GM23338 (cell line): ENCODE measurements around the gene MPIG6B. TPM values are rescaled to one million over a fixed set of nuclear protein-coding genes. Genes with fewer than 3 reads are reported as not detected.

Experiments
- ATAC-seq: fragments of 200-7000 bp; cut with Tn5 transposase; 3 replicates; pipeline ENCODE4 v1.9.1; 2020
- DNase-seq: peaks from one replicate; pipeline ENCODE4 v3.0.0-alpha.2; 2015; ENCODE audit warnings: low spot score
- H2AFZ ChIP-seq: fragments of 200-600 bp; sonication (generic); 2 replicates; pipeline ENCODE4 v1.8.0; 2016; ENCODE audit warnings: antibody characterized with exemption, mild to moderate bottlenecking, moderate library complexity
- H3F3A ChIP-seq: fragments of 200-600 bp; sonication (generic); replicated peaks from 2 replicates; pipeline ENCODE4 v1.8.0; 2017; ENCODE audit warnings: antibody characterized with exemption, mixed run types, low read depth
- H3K27ac ChIP-seq: fragments of 200-600 bp; sonication (generic); 2 replicates; pipeline ENCODE4 v1.6.1; 2016; ENCODE audit warnings: low read depth
- H3K27me3 ChIP-seq: fragments of 200-600 bp; sonication (generic); 2 replicates; pipeline ENCODE4 v1.8.0; 2016; ENCODE audit warnings: mild to moderate bottlenecking, mixed run types, moderate library complexity; ENCODE audit not compliant: insufficient read depth
- H3K36me3 ChIP-seq: fragments of 200-600 bp; sonication (generic); 2 replicates; pipeline ENCODE4 v1.8.0; 2016; ENCODE audit warnings: mild to moderate bottlenecking; ENCODE audit not compliant: insufficient read depth
- H3K4me1 ChIP-seq: fragments of 200-600 bp; sonication (generic); 2 replicates; pipeline ENCODE4 v1.8.0; 2016; ENCODE audit warnings: mild to moderate bottlenecking, moderate library complexity; ENCODE audit not compliant: insufficient read depth
- H3K4me2 ChIP-seq: fragments of 200-600 bp; sonication (generic); 2 replicates; pipeline ENCODE4 v1.7.1; 2017; ENCODE audit warnings: mixed run types
- H3K4me3 ChIP-seq: fragments of 200-600 bp; sonication (generic); 2 replicates; pipeline ENCODE4 v1.6.1; 2016; ENCODE audit warnings: mixed run types
- H3K79me2 ChIP-seq: fragments of 200-600 bp; sonication (generic); replicated peaks from 2 replicates; pipeline ENCODE4 v1.8.0; 2017; ENCODE audit warnings: mild to moderate bottlenecking; ENCODE audit not compliant: insufficient read depth
- H3K9me2 ChIP-seq: fragments of 200-600 bp; sonication (generic); 2 replicates; pipeline ENCODE4 v1.8.0; 2017; ENCODE audit not compliant: insufficient read depth
- H4K20me1 ChIP-seq: fragments of 200-600 bp; sonication (generic); replicated peaks from 2 replicates; pipeline ENCODE4 v1.8.0; 2017; ENCODE audit warnings: mild to moderate bottlenecking; ENCODE audit not compliant: insufficient read depth
- H3K27ac Mint-ChIP-seq: 2 replicates; pipeline ENCODE4 v1.8.0; 2020; ENCODE audit warnings: inconsistent platforms, mild to moderate bottlenecking, moderate library complexity, mixed read lengths
- H3K27me3 Mint-ChIP-seq: 3 replicates; pipeline ENCODE4 v1.8.0; 2022; ENCODE audit warnings: low read depth, mild to moderate bottlenecking, moderate library complexity, mixed read lengths, inconsistent platforms; ENCODE audit not compliant: insufficient read depth, poor library complexity
- H3K36me3 Mint-ChIP-seq: 3 replicates; pipeline ENCODE4 v1.8.0; 2021; ENCODE audit warnings: low read depth, mild to moderate bottlenecking, inconsistent platforms, moderate library complexity, mixed read lengths
- H3K4me1 Mint-ChIP-seq: 3 replicates; pipeline ENCODE4 v1.8.0; 2020; ENCODE audit warnings: mild to moderate bottlenecking, inconsistent platforms, mixed read lengths
- H3K4me3 Mint-ChIP-seq: 3 replicates; pipeline ENCODE4 v1.8.0; 2021; ENCODE audit warnings: moderate library complexity, mild to moderate bottlenecking, inconsistent platforms, mixed read lengths
- H3K9me3 Mint-ChIP-seq: 3 replicates; pipeline ENCODE4 v1.8.0; 2020; ENCODE audit warnings: moderate library complexity, mild to moderate bottlenecking, inconsistent platforms, mixed read lengths
- CREB1 ChIP-seq: fragments of 250-450 bp; sonication (Bioruptor Pico); IDR thresholded peaks from 2 replicates; pipeline ENCODE4 v1.5.0; 2020; ENCODE audit warnings: low read depth, mild to moderate bottlenecking, moderate library complexity
- EZH2 ChIP-seq: fragments of 200-600 bp; sonication (generic); IDR thresholded peaks from one replicate; pipeline ENCODE4 v1.8.0; 2017; ENCODE audit warnings: antibody characterized with exemption, mild to moderate bottlenecking, low read depth; ENCODE audit not compliant: unreplicated experiment
- EZH2phosphoT487 ChIP-seq: fragments of 200-600 bp; sonication (generic); IDR thresholded peaks from one replicate; pipeline ENCODE4 v1.8.1; 2018; ENCODE audit warnings: antibody characterized with exemption; ENCODE audit not compliant: unreplicated experiment
- JUNB ChIP-seq: IDR thresholded peaks from one replicate; pipeline ENCODE4 v1.6.1; 2016; ENCODE audit warnings: antibody characterized with exemption; ENCODE audit not compliant: unreplicated experiment
- NANOG ChIP-seq: IDR thresholded peaks from 2 replicates; pipeline ENCODE4 v1.6.1; 2016; ENCODE audit warnings: antibody characterized with exemption, borderline replicate concordance
- POLR2AphosphoS5 ChIP-seq: IDR thresholded peaks from 2 replicates; pipeline ENCODE4 v1.6.1; 2016; ENCODE audit warnings: antibody characterized with exemption, low read depth
- STAT1 ChIP-seq: IDR thresholded peaks from one replicate; pipeline ENCODE4 v1.6.1; 2016; ENCODE audit warnings: antibody characterized with exemption; ENCODE audit not compliant: unreplicated experiment
- ZNF114 ChIP-seq: fragments of 250-450 bp; sonication (Bioruptor Pico); IDR thresholded peaks from 2 replicates; pipeline ENCODE4 v1.5.0; 2020; ENCODE audit warnings: mild to moderate bottlenecking, moderate library complexity
- ZNF331 ChIP-seq: fragments of 250-450 bp; sonication (Bioruptor Pico); IDR thresholded peaks from 2 replicates; pipeline ENCODE4 v1.5.0; 2020; ENCODE audit warnings: low read depth, mild to moderate bottlenecking, moderate library complexity
- polyA plus RNA-seq: library from polyadenylated mRNA; unstranded; fragments of >200 nt; fragmentation: Nextera tagmentation; extraction: Ambion mirVana; gene quantifications from 2 replicates; pipeline ENCODE4 v1.2.1, GENCODE V29; 2016
- total RNA-seq: library from RNA; depleted of rRNA; stranded (reverse); fragments of >200 nt; shearing (Covaris generic); gene quantifications from 2 replicates; pipeline ENCODE4 v1.2.3, GENCODE V29; 2014
- TF ChIP-seq, protein P1 (sequence below): IDR thresholded peaks from 2 replicates; pipeline ENCODE4 v1.6.1; 2016; ENCODE audit warnings: antibody characterized with exemption
- TF ChIP-seq, protein P2 (sequence below): IDR thresholded peaks from one replicate; pipeline ENCODE4 v1.6.1; 2018; ENCODE audit warnings: antibody characterized with exemption; ENCODE audit not compliant: unreplicated experiment
- TF ChIP-seq, protein P3 (sequence below), 2 experiments: fragments of 200-600 bp in 1 of 2; sonication (generic) in 1 of 2; conservative IDR thresholded peaks; 2 replicates each; pipeline versions ENCODE4 v1.5.1 to v1.6.1; 2016 to 2017; ENCODE audit warnings: antibody characterized with exemption in 2 of 2, low read depth in 2 of 2, mild to moderate bottlenecking in 2 of 2, moderate library complexity in 1 of 2

The MPIG6B gene
- total and polyA plus RNA-seq, 2 experiments from 2014 or later, result 0.13 TPM; not detected in 1

DNA sequence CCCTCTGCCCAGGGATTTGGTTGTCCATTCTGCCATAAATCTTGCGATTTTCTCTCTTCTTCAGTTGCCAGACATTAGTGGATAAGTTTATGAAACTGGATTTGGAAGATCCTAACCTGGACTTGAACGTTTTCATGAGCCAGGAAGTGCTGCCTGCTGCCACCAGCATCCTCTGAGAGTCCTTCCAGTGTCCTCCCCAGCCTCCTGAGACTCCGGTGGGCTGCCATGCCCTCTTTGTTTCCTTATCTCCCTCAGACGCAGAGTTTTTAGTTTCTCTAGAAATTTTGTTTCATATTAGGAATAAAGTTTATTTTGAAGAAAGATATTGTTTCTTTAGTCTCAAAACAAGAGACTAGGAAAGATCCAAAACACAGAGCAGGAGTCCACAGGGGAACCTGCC, 39.2 kb downstream of the MPIG6B start, which contains the start of gene SAPCD1:
Gene SAPCD1, plus strand, starts transcription at position 301 of the 400 bp plus-strand sequence. CDS start 399 bp downstream, outside the sequence.
- DNase-seq (no peak), ATAC-seq (no peak)
- Mint-ChIP-seq H3K27ac (peak within 1 kb of the TSS; percentile 59; the same call in 1 of the 2 replicates), H3K36me3 (peaks cover 22% of the 10 kb centered on the region), H3K4me3 (peak within 1 kb of the TSS; percentile 2; the same call in 1 of the 3 replicates), H3K9me3 (no peaks in the 10 kb centered on the region; the same call in 2 of the 3 replicates), H3K27me3 (peaks cover 7% of the 10 kb centered on the region), H3K4me1 (peaks cover 24% of the 10 kb centered on the region)
- no peak within 1 kb of the TSS for H3K27ac ChIP-seq
- H3K36me3 ChIP-seq, result no peaks in the 10 kb centered on the region
- H3K4me2 ChIP-seq, result no peak within 1 kb of the TSS
- H3K4me1 ChIP-seq, result peaks cover 14% of the 10 kb centered on the region
- H3F3A ChIP-seq, result 0 out of 2 replicates have a peak, but pooled peaks cover 2% of the 10 kb centered on the region
- no peaks in the 10 kb centered on the region for H3K9me2 ChIP-seq
- TF ChIP-seq NANOG (no peak), EZH2 (no peak), JUNB (no peak), POLR2AphosphoS5 (no peak)
- TF ChIP-seq, protein P1, sequence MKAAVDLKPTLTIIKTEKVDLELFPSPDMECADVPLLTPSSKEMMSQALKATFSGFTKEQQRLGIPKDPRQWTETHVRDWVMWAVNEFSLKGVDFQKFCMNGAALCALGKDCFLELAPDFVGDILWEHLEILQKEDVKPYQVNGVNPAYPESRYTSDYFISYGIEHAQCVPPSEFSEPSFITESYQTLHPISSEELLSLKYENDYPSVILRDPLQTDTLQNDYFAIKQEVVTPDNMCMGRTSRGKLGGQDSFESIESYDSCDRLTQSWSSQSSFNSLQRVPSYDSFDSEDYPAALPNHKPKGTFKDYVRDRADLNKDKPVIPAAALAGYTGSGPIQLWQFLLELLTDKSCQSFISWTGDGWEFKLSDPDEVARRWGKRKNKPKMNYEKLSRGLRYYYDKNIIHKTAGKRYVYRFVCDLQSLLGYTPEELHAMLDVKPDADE, result no peak
- no peaks in the 10 kb centered on the region for H3K79me2 ChIP-seq
- no peak within 1 kb of the TSS for H3K4me3 ChIP-seq
- H3K27me3 ChIP-seq, result no peaks in the 10 kb centered on the region
- no peaks in the 10 kb centered on the region for H4K20me1 ChIP-seq
- no peak within 1 kb of the TSS for H2AFZ ChIP-seq

DNA sequence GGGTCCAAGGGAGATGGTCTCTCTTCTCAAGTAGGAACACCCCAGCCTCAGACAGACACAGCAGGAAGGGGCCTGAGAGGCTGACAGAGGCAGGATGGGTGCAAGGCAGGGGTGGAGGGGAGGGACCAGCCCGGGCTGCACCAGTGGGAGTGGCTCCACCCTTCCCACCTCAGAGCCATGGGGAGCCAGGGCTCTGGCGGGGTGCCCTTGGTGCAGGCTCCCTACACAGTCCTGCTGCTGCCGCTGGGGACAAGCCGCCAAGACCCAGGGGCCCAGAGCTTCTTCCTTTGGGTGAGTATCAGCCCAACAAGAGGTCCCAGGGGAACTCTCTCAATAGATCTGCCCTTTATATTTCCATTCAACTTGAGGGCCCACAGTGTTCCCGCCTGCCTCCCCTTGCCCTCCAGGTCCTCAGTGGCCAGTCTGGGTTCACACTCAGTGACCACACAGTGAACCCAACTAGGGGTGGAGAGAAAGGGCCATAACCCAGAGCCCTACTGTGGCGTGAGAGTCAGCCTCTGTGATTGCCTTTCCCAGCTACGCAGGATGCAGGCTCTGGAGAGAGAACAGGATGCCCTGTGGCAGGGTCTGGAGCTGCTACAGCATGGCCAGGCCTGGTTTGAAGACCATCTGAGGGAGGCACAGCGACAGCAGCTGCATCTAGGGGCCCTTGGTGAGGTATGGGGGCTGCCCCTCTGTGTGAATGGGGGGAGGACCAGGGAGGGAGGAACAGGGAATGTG, 39.9 kb downstream of the MPIG6B start:
- peaks cover 22% of the 10 kb centered on the region for H3K36me3 Mint-ChIP-seq
- peak overlapping the region; percentile 2; the same call in 1 of the 3 replicates for H3K4me3 Mint-ChIP-seq
- Histone ChIP-seq H2AFZ (no peak overlapping the region), H3K27me3 (no peaks in the 10 kb centered on the region), H3K27ac (no peak overlapping the region), H3K9me2 (no peaks in the 10 kb centered on the region), H3K4me3 (no peak overlapping the region), H3K4me2 (no peak overlapping the region), H3K79me2 (no peaks in the 10 kb centered on the region), H3K4me1 (peaks cover 14% of the 10 kb centered on the region), H4K20me1 (no peaks in the 10 kb centered on the region), H3K36me3 (no peaks in the 10 kb centered on the region), H3F3A (0 out of 2 replicates have a peak, but pooled peaks cover 2% of the 10 kb centered on the region)
- peaks cover 24% of the 10 kb centered on the region for H3K4me1 Mint-ChIP-seq
- no peaks in the 10 kb centered on the region; the same call in 2 of the 3 replicates for H3K9me3 Mint-ChIP-seq
- no peak for ATAC-seq
- peaks cover 14% of the 10 kb centered on the region for H3K27me3 Mint-ChIP-seq
- DNase-seq, result no peak
- peak overlapping the region; percentile 59; the same call in 1 of the 2 replicates for H3K27ac Mint-ChIP-seq
- TF ChIP-seq ZNF114 (CRISPR knock-in tag), result no peak
- no peak for TF ChIP-seq NANOG
- TF ChIP-seq EZH2, result no peak
- TF ChIP-seq, protein P2, sequence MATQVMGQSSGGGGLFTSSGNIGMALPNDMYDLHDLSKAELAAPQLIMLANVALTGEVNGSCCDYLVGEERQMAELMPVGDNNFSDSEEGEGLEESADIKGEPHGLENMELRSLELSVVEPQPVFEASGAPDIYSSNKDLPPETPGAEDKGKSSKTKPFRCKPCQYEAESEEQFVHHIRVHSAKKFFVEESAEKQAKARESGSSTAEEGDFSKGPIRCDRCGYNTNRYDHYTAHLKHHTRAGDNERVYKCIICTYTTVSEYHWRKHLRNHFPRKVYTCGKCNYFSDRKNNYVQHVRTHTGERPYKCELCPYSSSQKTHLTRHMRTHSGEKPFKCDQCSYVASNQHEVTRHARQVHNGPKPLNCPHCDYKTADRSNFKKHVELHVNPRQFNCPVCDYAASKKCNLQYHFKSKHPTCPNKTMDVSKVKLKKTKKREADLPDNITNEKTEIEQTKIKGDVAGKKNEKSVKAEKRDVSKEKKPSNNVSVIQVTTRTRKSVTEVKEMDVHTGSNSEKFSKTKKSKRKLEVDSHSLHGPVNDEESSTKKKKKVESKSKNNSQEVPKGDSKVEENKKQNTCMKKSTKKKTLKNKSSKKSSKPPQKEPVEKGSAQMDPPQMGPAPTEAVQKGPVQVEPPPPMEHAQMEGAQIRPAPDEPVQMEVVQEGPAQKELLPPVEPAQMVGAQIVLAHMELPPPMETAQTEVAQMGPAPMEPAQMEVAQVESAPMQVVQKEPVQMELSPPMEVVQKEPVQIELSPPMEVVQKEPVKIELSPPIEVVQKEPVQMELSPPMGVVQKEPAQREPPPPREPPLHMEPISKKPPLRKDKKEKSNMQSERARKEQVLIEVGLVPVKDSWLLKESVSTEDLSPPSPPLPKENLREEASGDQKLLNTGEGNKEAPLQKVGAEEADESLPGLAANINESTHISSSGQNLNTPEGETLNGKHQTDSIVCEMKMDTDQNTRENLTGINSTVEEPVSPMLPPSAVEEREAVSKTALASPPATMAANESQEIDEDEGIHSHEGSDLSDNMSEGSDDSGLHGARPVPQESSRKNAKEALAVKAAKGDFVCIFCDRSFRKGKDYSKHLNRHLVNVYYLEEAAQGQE, result no peak
- TF ChIP-seq CREB1 (CRISPR knock-in tag), result no peak
- no peak for TF ChIP-seq STAT1
- TF ChIP-seq, protein P1, result no peak
- no peak for TF ChIP-seq EZH2phosphoT487
- TF ChIP-seq, protein P3, sequence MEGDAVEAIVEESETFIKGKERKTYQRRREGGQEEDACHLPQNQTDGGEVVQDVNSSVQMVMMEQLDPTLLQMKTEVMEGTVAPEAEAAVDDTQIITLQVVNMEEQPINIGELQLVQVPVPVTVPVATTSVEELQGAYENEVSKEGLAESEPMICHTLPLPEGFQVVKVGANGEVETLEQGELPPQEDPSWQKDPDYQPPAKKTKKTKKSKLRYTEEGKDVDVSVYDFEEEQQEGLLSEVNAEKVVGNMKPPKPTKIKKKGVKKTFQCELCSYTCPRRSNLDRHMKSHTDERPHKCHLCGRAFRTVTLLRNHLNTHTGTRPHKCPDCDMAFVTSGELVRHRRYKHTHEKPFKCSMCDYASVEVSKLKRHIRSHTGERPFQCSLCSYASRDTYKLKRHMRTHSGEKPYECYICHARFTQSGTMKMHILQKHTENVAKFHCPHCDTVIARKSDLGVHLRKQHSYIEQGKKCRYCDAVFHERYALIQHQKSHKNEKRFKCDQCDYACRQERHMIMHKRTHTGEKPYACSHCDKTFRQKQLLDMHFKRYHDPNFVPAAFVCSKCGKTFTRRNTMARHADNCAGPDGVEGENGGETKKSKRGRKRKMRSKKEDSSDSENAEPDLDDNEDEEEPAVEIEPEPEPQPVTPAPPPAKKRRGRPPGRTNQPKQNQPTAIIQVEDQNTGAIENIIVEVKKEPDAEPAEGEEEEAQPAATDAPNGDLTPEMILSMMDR (conservative IDR thresholded peaks at IDR 0.05; ENCODE audit: low read depth in 2 of 2), result no peak
- TF ChIP-seq ZNF331 (CRISPR knock-in tag), result no peak
- no peak for TF ChIP-seq JUNB
